HG02759 (cell line): Measurements from ENCODE around the gene GLS2.
"Not testable (repeated sequence)": the region's sequence is repeated elsewhere in the genome, so short reads cannot be mapped to it uniquely, and the experiment has no call there.

ENCODE experiments used
- ATAC-seq: cut with Tn5 transposase; IDR thresholded peaks from one replicate; pipeline ENCODE4 v1.9.1; 2021; ENCODE audit warnings: mild to moderate bottlenecking, moderate library complexity; ENCODE audit not compliant: unreplicated experiment

Gene GLS2

GRCh38 chr12:56493409-56494105 lies 5.6 kb upstream of the GLS2 start:
- ATAC-seq: not testable (repeated sequence)

GRCh38 chr12:56490360-56490759 lies 2.4 kb upstream of the GLS2 start:
- no peak for ATAC-seq

GRCh38 chr12:56487448-56488040 lies 417 bp downstream of the GLS2 start:
- peak; percentile 31 for ATAC-seq

GRCh38 chr12:56486694-56487093 lies 1.3 kb downstream of the GLS2 start:
- ATAC-seq: no peak

- ATAC-seq: no peak
These were observed 3.4 kb downstream of the GLS2 start for GRCh38 chr12:56484566-56484965.

- ATAC-seq: no peak
These were observed 8.3 kb downstream of the GLS2 start for GRCh38 chr12:56479625-56480024.

GRCh38 chr12:56477521-56478225 lies 10.3 kb downstream of the GLS2 start:
- ATAC-seq: no peak

GRCh38 chr12:56476972-56477432 lies 11.0 kb downstream of the GLS2 start:
- ATAC-seq: no peak

GRCh38 chr12:56476143-56476542 lies 11.8 kb downstream of the GLS2 start:
- ATAC-seq: no peak

- ATAC-seq: no peak
These were observed 13.6 kb downstream of the GLS2 start for GRCh38 chr12:56474389-56474788.

GRCh38 chr12:56469007-56469930 lies 18.7 kb downstream of the GLS2 start:
- no peak for ATAC-seq

- ATAC-seq: peak; percentile 94
These were observed 19.6 kb downstream of the GLS2 start, which contains the start of gene SPRYD4 for GRCh38 chr12:56468216-56469006. Gene SPRYD4 (plus strand): TSS chr12:56468578. CDS start chr12:56468592, 14 bp downstream.

- no peak for ATAC-seq
These were observed 25.4 kb downstream of the GLS2 start for GRCh38 chr12:56462565-56462964.

GRCh38 chr12:56461235-56462159 lies 26.5 kb downstream of the GLS2 start:
- no peak for ATAC-seq

GRCh38 chr12:56457817-56458216 lies 30.1 kb downstream of the GLS2 start:
- ATAC-seq: no peak

- ATAC-seq: no peak
These were observed 33.4 kb downstream of the GLS2 start, which contains the start of gene MIP for GRCh38 chr12:56454557-56454956. Gene MIP (minus strand): TSS chr12:56454657. CDS start chr12:56454613, 44 bp downstream.

- ATAC-seq: no peak
These were observed 36.8 kb downstream of the GLS2 start for GRCh38 chr12:56451147-56451546.

GRCh38 chr12:56450241-56450640 lies 37.7 kb downstream of the GLS2 start:
- ATAC-seq: no peak

- ATAC-seq: no peak
These were observed 38.4 kb downstream of the GLS2 start for GRCh38 chr12:56449622-56449984.
